Activated naive CD4-positive, alpha-beta T cell treated with anti-CD3 and anti-CD28 coated beads, Interleukin-2, amount 10 ng/mL, durations not matched to agents 7 days and 5 days (primary cell): ENCODE data around the gene GALNT18.

Experiments
- CTCF ChIA-PET: fragments of 350-600 bp; sonication (Branson Sonifier 250); formaldehyde crosslinking; loops from one replicate; lab custom pipeline; 2021; ENCODE audit warnings: antibody characterized with exemption; lab: Charles Lee
- DNase-seq: peaks from one replicate; pipeline ENCODE4 v3.0.0-alpha.2; 2020
- H3K27ac Mint-ChIP-seq: one replicate; pipeline ENCODE4 v1.8.0; 2021; ENCODE audit warnings: mild to moderate bottlenecking, moderate library complexity, mixed read lengths
- H3K27me3 Mint-ChIP-seq: one replicate; pipeline ENCODE4 v1.8.0; 2021; ENCODE audit warnings: mild to moderate bottlenecking, mixed read lengths
- H3K36me3 Mint-ChIP-seq: one replicate; pipeline ENCODE4 v1.8.0; 2021; ENCODE audit warnings: mixed read lengths
- H3K4me1 Mint-ChIP-seq: one replicate; pipeline ENCODE4 v1.8.0; 2021; ENCODE audit warnings: mixed read lengths
- H3K4me3 Mint-ChIP-seq: one replicate; pipeline ENCODE4 v1.8.0; 2021; ENCODE audit warnings: mild to moderate bottlenecking, moderate library complexity, mixed read lengths
- H3K9me3 Mint-ChIP-seq: one replicate; pipeline ENCODE4 v1.8.0; 2021; ENCODE audit warnings: mixed read lengths

GALNT18 gene

GRCh38 chr11:11574373-11575287, 47.2 kb downstream of the GALNT18 start:
- H3K36me3 Mint-ChIP-seq, result no peaks in the 10 kb centered on the region
- no peaks in the 10 kb centered on the region for H3K4me1 Mint-ChIP-seq
- CTCF ChIA-PET, result no interaction called here
- DNase-seq, result no peak
- H3K9me3 Mint-ChIP-seq, result no peaks in the 10 kb centered on the region
- no peak overlapping the region for H3K27ac Mint-ChIP-seq
- H3K4me3 Mint-ChIP-seq, result no peak overlapping the region
- H3K27me3 Mint-ChIP-seq, result no peaks in the 10 kb centered on the region

GRCh38 chr11:11572386-11572785, 49.4 kb downstream of the GALNT18 start:
- Mint-ChIP-seq H3K27me3 (no peaks in the 10 kb centered on the region), H3K9me3 (no peaks in the 10 kb centered on the region), H3K36me3 (no peaks in the 10 kb centered on the region), H3K4me1 (peaks cover 3% of the 10 kb centered on the region), H3K27ac (no peak overlapping the region), H3K4me3 (no peak overlapping the region)
- DNase-seq, result no peak
- CTCF ChIA-PET, result no interaction called here

- Mint-ChIP-seq H3K36me3 (no peaks in the 10 kb centered on the region), H3K4me3 (no peak overlapping the region), H3K4me1 (peaks cover 3% of the 10 kb centered on the region), H3K9me3 (no peaks in the 10 kb centered on the region), H3K27me3 (no peaks in the 10 kb centered on the region), H3K27ac (no peak overlapping the region)
- CTCF ChIA-PET, result no interaction called here
- no peak for DNase-seq
These were observed 49.9 kb downstream of the GALNT18 start for GRCh38 chr11:11571893-11572292.

- H3K4me1 Mint-ChIP-seq, result peaks cover 3% of the 10 kb centered on the region
- H3K9me3 Mint-ChIP-seq, result no peaks in the 10 kb centered on the region
- H3K27me3 Mint-ChIP-seq, result no peaks in the 10 kb centered on the region
- DNase-seq, result no peak
- no peak overlapping the region for H3K4me3 Mint-ChIP-seq
- no peaks in the 10 kb centered on the region for H3K36me3 Mint-ChIP-seq
- CTCF ChIA-PET, result no interaction called here
- H3K27ac Mint-ChIP-seq, result no peak overlapping the region
These were observed 51.0 kb downstream of the GALNT18 start for GRCh38 chr11:11570823-11571222.

GRCh38 chr11:11569936-11570491, 51.8 kb downstream of the GALNT18 start:
- Mint-ChIP-seq H3K27me3 (no peaks in the 10 kb centered on the region), H3K27ac (no peak overlapping the region), H3K4me3 (no peak overlapping the region), H3K4me1 (peaks cover 3% of the 10 kb centered on the region), H3K36me3 (no peaks in the 10 kb centered on the region), H3K9me3 (no peaks in the 10 kb centered on the region)
- DNase-seq, result no peak
- CTCF ChIA-PET, result no interaction called here

- no peaks in the 10 kb centered on the region for H3K9me3 Mint-ChIP-seq
- no peaks in the 10 kb centered on the region for H3K36me3 Mint-ChIP-seq
- H3K4me3 Mint-ChIP-seq, result no peak overlapping the region
- DNase-seq, result no peak
- H3K4me1 Mint-ChIP-seq, result peaks cover 3% of the 10 kb centered on the region
- CTCF ChIA-PET, result no interaction called here
- no peaks in the 10 kb centered on the region for H3K27me3 Mint-ChIP-seq
- H3K27ac Mint-ChIP-seq, result no peak overlapping the region
These were observed 53.1 kb downstream of the GALNT18 start for GRCh38 chr11:11568651-11569229.

GRCh38 chr11:11567936-11568650, 53.7 kb downstream of the GALNT18 start:
- CTCF ChIA-PET, result no interaction called here
- no peak overlapping the region for H3K4me3 Mint-ChIP-seq
- H3K27ac Mint-ChIP-seq, result no peak overlapping the region
- H3K4me1 Mint-ChIP-seq, result peaks cover 3% of the 10 kb centered on the region
- H3K27me3 Mint-ChIP-seq, result no peaks in the 10 kb centered on the region
- no peaks in the 10 kb centered on the region for H3K9me3 Mint-ChIP-seq
- no peak for DNase-seq
- H3K36me3 Mint-ChIP-seq, result no peaks in the 10 kb centered on the region

- Mint-ChIP-seq H3K27ac (no peak overlapping the region), H3K4me1 (peaks cover 3% of the 10 kb centered on the region), H3K9me3 (no peaks in the 10 kb centered on the region), H3K4me3 (no peak overlapping the region), H3K36me3 (no peaks in the 10 kb centered on the region), H3K27me3 (no peaks in the 10 kb centered on the region)
- CTCF ChIA-PET, result no interaction called here
- no peak for DNase-seq
These were observed 56.2 kb downstream of the GALNT18 start for GRCh38 chr11:11565636-11566035.

GRCh38 chr11:11563200-11563975, 58.4 kb downstream of the GALNT18 start:
- H3K27ac Mint-ChIP-seq, result no peak overlapping the region
- no peak overlapping the region for H3K4me3 Mint-ChIP-seq
- no peaks in the 10 kb centered on the region for H3K4me1 Mint-ChIP-seq
- DNase-seq, result no peak
- no peaks in the 10 kb centered on the region for H3K36me3 Mint-ChIP-seq
- no peaks in the 10 kb centered on the region for H3K9me3 Mint-ChIP-seq
- H3K27me3 Mint-ChIP-seq, result no peaks in the 10 kb centered on the region
- CTCF ChIA-PET, result no interaction called here

GRCh38 chr11:11561991-11562390, 59.8 kb downstream of the GALNT18 start:
- no peak overlapping the region for H3K4me3 Mint-ChIP-seq
- no peaks in the 10 kb centered on the region for H3K27me3 Mint-ChIP-seq
- H3K36me3 Mint-ChIP-seq, result no peaks in the 10 kb centered on the region
- CTCF ChIA-PET, result no interaction called here
- DNase-seq, result no peak
- no peaks in the 10 kb centered on the region for H3K4me1 Mint-ChIP-seq
- H3K9me3 Mint-ChIP-seq, result no peaks in the 10 kb centered on the region
- H3K27ac Mint-ChIP-seq, result no peak overlapping the region

GRCh38 chr11:11558826-11559225, 63.0 kb downstream of the GALNT18 start:
- CTCF ChIA-PET, result no interaction called here
- Mint-ChIP-seq H3K36me3 (no peaks in the 10 kb centered on the region), H3K27me3 (peaks cover 4% of the 10 kb centered on the region), H3K4me3 (no peak overlapping the region), H3K9me3 (no peaks in the 10 kb centered on the region), H3K27ac (no peak overlapping the region), H3K4me1 (no peaks in the 10 kb centered on the region)
- DNase-seq, result no peak

- Mint-ChIP-seq H3K9me3 (no peaks in the 10 kb centered on the region), H3K4me3 (no peak overlapping the region), H3K36me3 (no peaks in the 10 kb centered on the region), H3K4me1 (no peaks in the 10 kb centered on the region), H3K27ac (no peak overlapping the region), H3K27me3 (peaks cover 4% of the 10 kb centered on the region)
- DNase-seq, result no peak
- CTCF ChIA-PET, result no interaction called here
These were observed 63.4 kb downstream of the GALNT18 start for GRCh38 chr11:11558396-11558795.

GRCh38 chr11:11555208-11555607, 66.6 kb downstream of the GALNT18 start:
- H3K36me3 Mint-ChIP-seq, result no peaks in the 10 kb centered on the region
- no peak overlapping the region for H3K4me3 Mint-ChIP-seq
- peaks cover 9% of the 10 kb centered on the region for H3K27me3 Mint-ChIP-seq
- DNase-seq, result no peak
- no peak overlapping the region for H3K27ac Mint-ChIP-seq
- CTCF ChIA-PET, result no interaction called here
- no peaks in the 10 kb centered on the region for H3K4me1 Mint-ChIP-seq
- no peaks in the 10 kb centered on the region for H3K9me3 Mint-ChIP-seq

GRCh38 chr11:11553573-11553972, 68.2 kb downstream of the GALNT18 start:
- Mint-ChIP-seq H3K4me1 (no peaks in the 10 kb centered on the region), H3K36me3 (no peaks in the 10 kb centered on the region), H3K4me3 (no peak overlapping the region), H3K9me3 (no peaks in the 10 kb centered on the region), H3K27ac (no peak overlapping the region), H3K27me3 (peaks cover 9% of the 10 kb centered on the region)
- DNase-seq, result no peak
- CTCF ChIA-PET, result no interaction called here
